Spleen (tissue), 11 donors: ENCODE data around the gene SPDEF. TPM values are rescaled to one million over a fixed set of nuclear protein-coding genes. Genes with fewer than 3 reads are reported as not detected.

Experiments
- DNase-seq: peaks from one replicate; pipeline ENCODE4 v3.0.0-alpha.2; 2020
- H3K27ac ChIP-seq, 8 donors: fragments of 200-600 bp; sonication (generic) in 7 of 8; 1 replicate in 4 of 8; 2 replicates in 4 of 8; pipeline versions ENCODE4 v1.5.0 to v1.8.0; 2016 to 2021; ENCODE audit warnings: inconsistent platforms in 4 of 8, mild to moderate bottlenecking in 4 of 8, moderate library complexity in 1 of 8
- H3K27me3 ChIP-seq, 7 donors: fragments of 200-600 bp; sonication (generic) in 6 of 7; replicated peaks in 1 of 7; 1 replicate in 4 of 7; 2 replicates in 3 of 7; pipeline versions ENCODE4 v1.5.0 to v1.8.0; 2016 to 2021; ENCODE audit warnings: inconsistent platforms in 3 of 7, mild to moderate bottlenecking in 1 of 7
- H3K36me3 ChIP-seq, 6 donors: fragments of 200-600 bp; sonication (generic) in 5 of 6; 1 replicate in 4 of 6; 2 replicates in 2 of 6; pipeline versions ENCODE4 v1.5.0 to v1.8.0; 2016 to 2021; ENCODE audit warnings: inconsistent platforms in 2 of 6
- H3K4me1 ChIP-seq, 6 donors: fragments of 200-600 bp; sonication (generic) in 5 of 6; 1 replicate in 3 of 6; 2 replicates in 3 of 6; pipeline versions ENCODE4 v1.5.0 to v1.8.0; 2016 to 2021; ENCODE audit warnings: inconsistent platforms in 3 of 6
- H3K4me3 ChIP-seq, 8 donors: fragments of 200-600 bp; sonication (generic) in 7 of 8; 1 replicate in 4 of 8; 2 replicates in 4 of 8; pipeline versions ENCODE4 v1.5.0 to v1.8.0; 2016 to 2021; ENCODE audit warnings: inconsistent platforms in 4 of 8, mild to moderate bottlenecking in 4 of 8, moderate library complexity in 2 of 8
- H3K9me3 ChIP-seq, 8 donors: fragments of 200-600 bp; sonication (generic) in 7 of 8; 1 replicate in 4 of 8; 2 replicates in 4 of 8; pipeline versions ENCODE4 v1.5.0 to v1.8.0; 2016 to 2021; ENCODE audit warnings: inconsistent platforms in 4 of 8
- POLR2A ChIP-seq, 3 donors: fragments of 450-650 bp; IDR thresholded peaks; one replicate each; pipeline ENCODE4 v1.5.1; 2017; ENCODE audit warnings: antibody characterized with exemption in 3 of 3, mild to moderate bottlenecking in 1 of 3
- POLR2AphosphoS5 ChIP-seq, 3 donors: sonication (generic); formaldehyde crosslinking; IDR thresholded peaks; one replicate each; pipeline ENCODE4 v1.5.1; 2017; ENCODE audit warnings: antibody characterized with exemption in 3 of 3
- WGBS, 5 donors: extraction: QIAGEN DNeasy Blood & Tissue Kit in 3 of 5; methylation state at CpG; one replicate each; pipeline versions ENCODE4 v1.1.5 to v1.1.7; 2013 to 2018; 5-methylcytosine and 5-hydroxymethylcytosine counted together
- intact Hi-C: fragments of 100-400 bp; cut with DNase I; formaldehyde crosslinking; loops from one replicate; pipeline ENCODE4 v1.15.0; 2023; ENCODE audit warnings: low total_unique reads
- polyA plus RNA-seq, 3 donors: library from polyadenylated mRNA; stranded (reverse); fragments of 200-250 nt; gene quantifications; one replicate each; pipeline ENCODE4 v1.2.1, GENCODE V29; 2013
- total RNA-seq, 7 donors: library from RNA; depleted of rRNA in 3 of 7; stranded (reverse); fragments of >200 nt in 3 of 7; fragmentation: NEBNext Ultra II Directional in 4 of 7; extraction: Animal tissue kit (Norgen Biotek cat#: 25700) in 4 of 7; gene quantifications; one replicate each; pipeline versions ENCODE4 v1.1.0 to v1.2.1, GENCODE V29; 2016 to 2021
- TF ChIP-seq, protein P1 (sequence below), 11 experiments: fragments of 200-600 bp in 7 of 11; fragments of 450-650 bp in 4 of 11; sonication (generic) in 4 of 11; IDR thresholded peaks in 8 of 11; conservative IDR thresholded peaks in 3 of 11; 1 replicate in 7 of 11; 2 replicates in 4 of 11; pipeline versions ENCODE4 v1.4.0 to v1.8.0; 2016 to 2021; ENCODE audit warnings: antibody characterized with exemption in 11 of 11, inconsistent platforms in 4 of 11, mild to moderate bottlenecking in 1 of 11
- donor health status: healthy with polysubstance abuse.
- donor health status: DM: no; HTN: no; CAD: no; lungs with moderate emphysema.
- donor health status: DM: no; HTN: no; CAD: no.
- donor health status: Bipolar disorder and iron deficiency.
- donor health status: healthy.
- donor health status: DM: no; HTN: no; CAD: no.
- donor health status: DM: yes; HTN: yes; CAD: no.

The SPDEF gene
- total and polyA plus RNA-seq, 10 donors, result 0.03 to 0.32 (median 0.13) TPM; not detected in 7

DNA sequence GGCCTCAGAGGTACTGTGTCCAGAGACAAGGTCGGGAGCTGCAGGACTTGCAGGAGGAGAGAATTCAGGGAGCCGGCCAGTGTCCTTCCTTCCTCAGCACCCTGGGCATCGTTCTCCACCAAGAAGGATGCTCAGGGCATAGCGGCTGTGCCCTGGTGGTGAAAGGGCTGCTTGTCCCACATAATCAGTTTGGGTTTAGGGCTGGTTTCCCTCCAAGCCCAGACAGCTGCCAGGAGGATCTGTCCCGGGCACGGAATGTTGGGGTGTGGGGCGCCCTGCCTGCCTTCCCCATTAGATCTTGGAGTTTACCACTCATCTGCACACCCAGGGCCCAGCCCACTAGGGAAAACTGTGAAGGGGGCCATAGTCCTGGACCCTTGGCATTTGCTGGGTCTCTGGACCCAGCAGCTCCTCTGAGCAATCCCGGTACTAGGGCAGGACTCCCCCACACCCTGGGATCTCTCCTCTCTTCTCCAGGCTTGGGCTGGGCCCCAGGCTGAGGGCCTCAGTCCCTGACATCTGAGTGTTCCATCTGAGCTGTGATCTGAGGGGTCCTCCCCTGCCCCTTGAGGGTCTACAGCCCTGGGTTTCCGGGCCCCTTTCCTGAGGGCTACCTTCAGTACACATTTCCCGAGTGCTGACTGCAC is 18.6 kb upstream of the SPDEF start:
- WGBS, 5 donors, result 79 to 92% (median 88%) methylated on average over 8 to 10 of the region's 10 CpGs
- intact Hi-C loops, result no loop called here
- H3K4me3 ChIP-seq, result no peak overlapping the region
- no peaks in the 10 kb centered on the region for H3K9me3 ChIP-seq
- H3K27me3 ChIP-seq, result peaks cover 0 to 5% (median 0%) of the 10 kb centered on the region in 7 donors
- TF ChIP-seq POLR2A (IDR thresholded peaks at IDR 0.05) (no peak), POLR2AphosphoS5 (IDR thresholded peaks at IDR 0.05) (no peak)
- TF ChIP-seq, protein P1, sequence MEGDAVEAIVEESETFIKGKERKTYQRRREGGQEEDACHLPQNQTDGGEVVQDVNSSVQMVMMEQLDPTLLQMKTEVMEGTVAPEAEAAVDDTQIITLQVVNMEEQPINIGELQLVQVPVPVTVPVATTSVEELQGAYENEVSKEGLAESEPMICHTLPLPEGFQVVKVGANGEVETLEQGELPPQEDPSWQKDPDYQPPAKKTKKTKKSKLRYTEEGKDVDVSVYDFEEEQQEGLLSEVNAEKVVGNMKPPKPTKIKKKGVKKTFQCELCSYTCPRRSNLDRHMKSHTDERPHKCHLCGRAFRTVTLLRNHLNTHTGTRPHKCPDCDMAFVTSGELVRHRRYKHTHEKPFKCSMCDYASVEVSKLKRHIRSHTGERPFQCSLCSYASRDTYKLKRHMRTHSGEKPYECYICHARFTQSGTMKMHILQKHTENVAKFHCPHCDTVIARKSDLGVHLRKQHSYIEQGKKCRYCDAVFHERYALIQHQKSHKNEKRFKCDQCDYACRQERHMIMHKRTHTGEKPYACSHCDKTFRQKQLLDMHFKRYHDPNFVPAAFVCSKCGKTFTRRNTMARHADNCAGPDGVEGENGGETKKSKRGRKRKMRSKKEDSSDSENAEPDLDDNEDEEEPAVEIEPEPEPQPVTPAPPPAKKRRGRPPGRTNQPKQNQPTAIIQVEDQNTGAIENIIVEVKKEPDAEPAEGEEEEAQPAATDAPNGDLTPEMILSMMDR (IDR thresholded peaks at IDR 0.05 in 8 of 11, conservative IDR thresholded peaks at IDR 0.05 in 3 of 11), result no peak
- no peaks in the 10 kb centered on the region for H3K36me3 ChIP-seq
- no peaks in the 10 kb centered on the region for H3K4me1 ChIP-seq
- peak; percentile 51 for DNase-seq
- H3K27ac ChIP-seq, result no peak overlapping the region

DNA sequence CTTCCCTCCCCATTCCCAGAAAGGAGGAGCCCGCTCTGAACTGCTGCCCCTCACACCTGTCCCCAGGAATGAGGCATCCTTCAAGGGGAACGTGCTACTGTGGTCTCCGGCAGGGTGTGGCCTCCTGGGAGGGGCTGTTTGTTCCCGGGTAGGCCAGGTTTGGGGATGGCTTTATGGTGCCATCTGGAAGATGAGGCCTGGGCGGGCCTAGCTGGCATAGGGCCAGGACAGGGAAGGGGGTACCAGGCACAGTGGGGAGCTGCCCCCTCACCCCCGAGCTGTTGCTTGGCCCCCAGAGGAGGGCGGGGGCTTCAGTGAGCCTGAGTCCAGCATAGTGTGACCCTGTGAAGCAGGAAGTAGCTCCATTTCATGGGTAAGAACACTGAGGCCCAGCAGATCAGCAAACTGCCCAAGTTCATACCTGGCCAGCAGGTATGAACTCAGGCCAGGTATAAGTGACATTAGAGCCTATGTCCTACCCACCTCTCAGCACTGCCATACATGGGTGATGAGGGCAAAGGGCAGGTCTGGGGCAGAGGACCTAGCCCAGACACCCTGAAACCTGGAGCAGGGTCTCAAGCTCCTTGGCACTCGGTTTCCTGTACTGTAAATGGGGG is 17.5 kb upstream of the SPDEF start:
- Histone ChIP-seq H3K27ac (no peak overlapping the region), H3K4me1 (no peaks in the 10 kb centered on the region), H3K9me3 (no peaks in the 10 kb centered on the region), H3K36me3 (no peaks in the 10 kb centered on the region), H3K27me3 (peaks cover 0 to 15% (median 0%) of the 10 kb centered on the region in 7 donors), H3K4me3 (no peak overlapping the region)
- no peak for DNase-seq
- intact Hi-C loops, result no loop called here
- WGBS, 5 donors, result 63 to 88% (median 77%) methylated on average over 7 to 8 of the region's 8 CpGs
- TF ChIP-seq POLR2A (IDR thresholded peaks at IDR 0.05) (no peak), POLR2AphosphoS5 (IDR thresholded peaks at IDR 0.05) (no peak)
- TF ChIP-seq, protein P1 (IDR thresholded peaks at IDR 0.05 in 8 of 11, conservative IDR thresholded peaks at IDR 0.05 in 3 of 11), result no peak

DNA sequence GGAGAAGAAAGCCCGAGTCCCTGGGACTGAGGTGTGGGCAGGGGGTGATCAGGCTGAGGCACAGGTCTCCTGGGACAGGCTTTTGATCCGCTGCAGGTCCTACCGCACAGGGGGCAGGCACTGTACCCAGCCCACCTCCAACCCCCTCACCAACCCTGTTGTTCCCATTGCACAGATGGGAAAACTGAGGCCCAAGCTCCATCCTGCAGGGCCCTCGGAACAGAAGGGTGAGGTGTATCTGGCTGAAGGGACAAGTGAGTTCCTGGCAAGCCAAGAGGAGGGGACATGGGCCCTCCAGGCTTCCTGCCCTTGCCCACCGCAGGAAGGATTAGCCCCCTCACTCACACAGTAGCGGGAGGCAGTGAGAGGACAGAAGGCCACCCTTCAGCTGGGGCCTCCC is 16.5 kb upstream of the SPDEF start:
- intact Hi-C loops, result no loop called here
- Histone ChIP-seq H3K4me3 (no peak overlapping the region), H3K27me3 (peaks cover 0 to 26% (median 0%) of the 10 kb centered on the region in 7 donors), H3K36me3 (no peaks in the 10 kb centered on the region), H3K9me3 (no peaks in the 10 kb centered on the region), H3K4me1 (no peaks in the 10 kb centered on the region), H3K27ac (no peak overlapping the region)
- DNase-seq, result no peak
- TF ChIP-seq POLR2AphosphoS5 (IDR thresholded peaks at IDR 0.05) (no peak), POLR2A (IDR thresholded peaks at IDR 0.05) (no peak)
- TF ChIP-seq, protein P1 (IDR thresholded peaks at IDR 0.05 in 8 of 11, conservative IDR thresholded peaks at IDR 0.05 in 3 of 11), result no peak
- WGBS, 5 donors, result 80 to 100% (median 85%) methylated on average over 3 to 6 of the region's 6 CpGs

DNA sequence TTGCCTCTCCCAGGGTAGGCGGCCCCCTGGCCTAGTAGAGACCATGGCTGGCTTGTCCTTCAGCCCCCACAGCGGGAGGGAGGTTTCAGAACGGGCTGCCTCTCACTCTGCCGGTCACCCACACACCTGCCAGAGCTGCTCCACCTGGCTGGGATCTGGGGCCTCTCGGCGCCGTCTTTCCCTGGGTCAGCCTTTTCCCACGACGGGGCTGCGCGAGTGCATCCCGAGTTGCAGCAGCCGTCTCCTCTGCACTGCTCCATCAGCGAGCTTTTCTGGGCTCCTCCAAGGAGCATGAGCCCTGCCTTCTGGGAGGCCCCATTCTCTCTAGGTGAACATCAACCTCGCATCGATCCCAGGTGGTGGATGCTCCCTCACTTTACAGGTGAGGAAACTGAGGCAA is 15.9 kb upstream of the SPDEF start:
- Histone ChIP-seq H3K4me3 (no peak overlapping the region), H3K27ac (no peak overlapping the region), H3K9me3 (no peaks in the 10 kb centered on the region), H3K27me3 (peaks cover 0 to 29% (median 0%) of the 10 kb centered on the region in 7 donors), H3K4me1 (no peaks in the 10 kb centered on the region), H3K36me3 (no peaks in the 10 kb centered on the region)
- TF ChIP-seq POLR2AphosphoS5 (IDR thresholded peaks at IDR 0.05), result no peak
- TF ChIP-seq POLR2A (IDR thresholded peaks at IDR 0.05), result no peak
- TF ChIP-seq, protein P1 (IDR thresholded peaks at IDR 0.05 in 8 of 11, conservative IDR thresholded peaks at IDR 0.05 in 3 of 11), result no peak
- intact Hi-C loops, result no loop called here
- 79 to 90% (median 87%) methylated on average over 14 to 16 of the region's 16 CpGs for WGBS, 5 donors
- DNase-seq, result no peak
